ENCODE results near the gene SLC44A1. TPM values are rescaled to one million over a fixed set of nuclear protein-coding genes. Genes with fewer than 3 reads are reported as not detected.
A peak's percentile ranks its signal among the peaks of the same experiment; 100 is the strongest.
"Not testable (repeated sequence)": the region's sequence is repeated elsewhere in the genome, so short reads cannot be mapped to it uniquely, and the experiment has no call there.

Gene SLC44A1
- polyA plus RNA-seq, 3 donors from 2014 or later: 13.1 to 30.9 (median 25.0) TPM

- peaks cover 0 to 8% (median 2%) of the 10 kb centered on the region in 3 donors for H3K27me3 Mint-ChIP-seq (ENCODE audit: low read depth in 3 of 3)
- peaks cover 23 to 38% of the 10 kb centered on the region in 2 donors for H3K4me1 Mint-ChIP-seq
- H3K36me3 Mint-ChIP-seq: no peaks in the 10 kb centered on the region
- H3K4me3 Mint-ChIP-seq: peak overlapping the region; percentile 84 to 94 (median 91)
- DNase-seq: no peak
- peak overlapping the region; percentile 18 to 90 (median 74) for H3K27ac Mint-ChIP-seq
- peaks cover 0 to under 1% (median 0%) of the 10 kb centered on the region in 6 donors for H3K9me3 Mint-ChIP-seq
Measured at GRCh38 chr9:105245891-105246161, 1.4 kb downstream of the SLC44A1 start.

- Mint-ChIP-seq H3K27me3 (ENCODE audit: low read depth in 3 of 3) (peaks cover 0 to 8% (median 2%) of the 10 kb centered on the region in 3 donors), H3K36me3 (no peaks in the 10 kb centered on the region), H3K4me3 (peak overlapping the region in 2 of 5 donors; percentile 3 to 91), H3K9me3 (no peaks in the 10 kb centered on the region), H3K4me1 (peaks cover 23 to 38% of the 10 kb centered on the region in 2 donors), H3K27ac (no peak overlapping the region)
- DNase-seq: no peak
Measured at GRCh38 chr9:105246656-105247173, 2.3 kb downstream of the SLC44A1 start.

GRCh38 chr9:105248691-105249090 lies 4.2 kb downstream of the SLC44A1 start:
- no peak overlapping the region for H3K4me3 Mint-ChIP-seq
- DNase-seq: no peak
- H3K27ac Mint-ChIP-seq: no peak overlapping the region
- peaks cover 2 to 5% (median 2%) of the 10 kb centered on the region in 3 donors for H3K27me3 Mint-ChIP-seq (ENCODE audit: low read depth in 3 of 3)
- H3K9me3 Mint-ChIP-seq: no peaks in the 10 kb centered on the region
- H3K36me3 Mint-ChIP-seq: no peaks in the 10 kb centered on the region
- H3K4me1 Mint-ChIP-seq: peaks cover 15 to 21% of the 10 kb centered on the region in 2 donors

GRCh38 chr9:105251133-105251532 lies 6.7 kb downstream of the SLC44A1 start:
- no peaks in the 10 kb centered on the region for H3K36me3 Mint-ChIP-seq
- no peak overlapping the region for H3K4me3 Mint-ChIP-seq
- peaks cover 2 to 4% of the 10 kb centered on the region in 2 donors for H3K4me1 Mint-ChIP-seq
- H3K27me3 Mint-ChIP-seq (ENCODE audit: low read depth in 3 of 3): peaks cover 0 to 2% (median 0%) of the 10 kb centered on the region in 3 donors
- H3K27ac Mint-ChIP-seq: no peak overlapping the region
- DNase-seq: no peak
- H3K9me3 Mint-ChIP-seq: no peaks in the 10 kb centered on the region

- no peaks in the 10 kb centered on the region for H3K4me1 Mint-ChIP-seq
- DNase-seq: no peak
- peaks cover 0 to 2% (median 0%) of the 10 kb centered on the region in 3 donors for H3K27me3 Mint-ChIP-seq (ENCODE audit: low read depth in 3 of 3)
- H3K4me3 Mint-ChIP-seq: no peak overlapping the region
- H3K27ac Mint-ChIP-seq: no peak overlapping the region
- no peaks in the 10 kb centered on the region for H3K36me3 Mint-ChIP-seq
- no peaks in the 10 kb centered on the region for H3K9me3 Mint-ChIP-seq
Measured at GRCh38 chr9:105251733-105252404, 7.4 kb downstream of the SLC44A1 start.

- Mint-ChIP-seq H3K4me1 (no peaks in the 10 kb centered on the region), H3K27me3 (ENCODE audit: low read depth in 3 of 3) (peaks cover 0 to 3% (median 0%) of the 10 kb centered on the region in 3 donors), H3K9me3 (no peaks in the 10 kb centered on the region), H3K4me3 (no peak overlapping the region), H3K27ac (no peak overlapping the region), H3K36me3 (no peaks in the 10 kb centered on the region)
- DNase-seq: no peak
Measured at GRCh38 chr9:105252405-105252756, 7.9 kb downstream of the SLC44A1 start.

- no peak for DNase-seq
- no peaks in the 10 kb centered on the region for H3K36me3 Mint-ChIP-seq
- no peak overlapping the region for H3K27ac Mint-ChIP-seq
- peaks cover 0 to 3% (median 0%) of the 10 kb centered on the region in 3 donors for H3K27me3 Mint-ChIP-seq (ENCODE audit: low read depth in 3 of 3)
- H3K9me3 Mint-ChIP-seq: no peaks in the 10 kb centered on the region
- H3K4me1 Mint-ChIP-seq: peaks cover 0 to 4% of the 10 kb centered on the region in 2 donors
- H3K4me3 Mint-ChIP-seq: no peak overlapping the region
Measured at GRCh38 chr9:105254226-105254625, 9.8 kb downstream of the SLC44A1 start.

DNA sequence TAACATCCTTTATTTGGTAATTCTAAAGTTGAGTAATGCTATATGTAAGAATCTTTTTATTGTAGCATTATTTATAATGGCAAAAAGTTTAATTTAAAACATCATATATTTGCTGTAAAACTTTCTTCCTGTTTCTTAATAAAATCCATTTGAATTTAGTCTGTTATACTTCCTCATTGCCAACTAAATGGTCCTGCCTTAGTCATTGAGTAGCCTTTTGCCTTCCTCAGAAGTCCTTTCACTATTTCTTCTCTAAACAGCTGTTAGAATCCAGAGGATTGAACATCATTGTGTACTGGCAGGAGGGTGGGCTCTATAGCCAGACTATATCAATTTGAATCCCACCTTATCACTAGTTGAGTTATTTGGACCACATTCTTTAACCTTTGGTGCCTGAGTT lies 11.0 kb downstream of the SLC44A1 start:
- no peaks in the 10 kb centered on the region for H3K9me3 Mint-ChIP-seq
- DNase-seq: no peak
- H3K27me3 Mint-ChIP-seq (ENCODE audit: low read depth in 3 of 3): peaks cover 0 to 3% (median 0%) of the 10 kb centered on the region in 3 donors
- no peaks in the 10 kb centered on the region for H3K36me3 Mint-ChIP-seq
- no peak overlapping the region for H3K4me3 Mint-ChIP-seq
- peaks cover 2 to 15% of the 10 kb centered on the region in 2 donors for H3K4me1 Mint-ChIP-seq
- H3K27ac Mint-ChIP-seq: no peak overlapping the region

DNA sequence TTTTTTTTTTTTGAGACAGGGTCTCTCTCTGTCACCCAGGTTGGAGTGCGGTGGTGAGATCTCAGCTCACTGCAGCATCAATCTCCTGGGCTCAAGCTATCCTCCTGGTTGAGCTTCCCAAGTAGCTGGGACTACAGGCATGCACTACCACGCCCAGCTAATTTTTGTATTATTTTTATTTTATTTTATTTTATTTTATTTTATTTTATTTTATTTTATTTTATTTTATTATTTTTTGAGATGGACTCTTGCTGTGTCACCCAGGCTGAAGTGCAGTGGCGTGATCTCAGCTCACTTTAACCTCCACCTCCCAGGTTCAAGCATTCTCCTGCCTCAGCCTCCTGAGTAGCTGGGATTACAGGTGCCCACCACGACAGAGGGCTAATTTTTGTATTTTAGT lies 12.1 kb downstream of the SLC44A1 start:
- H3K9me3 Mint-ChIP-seq; DNase-seq; H3K36me3 Mint-ChIP-seq; H3K27ac Mint-ChIP-seq; H3K4me3 Mint-ChIP-seq; H3K27me3 Mint-ChIP-seq (ENCODE audit: low read depth in 3 of 3): not testable (repeated sequence)
- peaks cover 2 to 18% of the 10 kb centered on the region in 2 donors for H3K4me1 Mint-ChIP-seq

DNA sequence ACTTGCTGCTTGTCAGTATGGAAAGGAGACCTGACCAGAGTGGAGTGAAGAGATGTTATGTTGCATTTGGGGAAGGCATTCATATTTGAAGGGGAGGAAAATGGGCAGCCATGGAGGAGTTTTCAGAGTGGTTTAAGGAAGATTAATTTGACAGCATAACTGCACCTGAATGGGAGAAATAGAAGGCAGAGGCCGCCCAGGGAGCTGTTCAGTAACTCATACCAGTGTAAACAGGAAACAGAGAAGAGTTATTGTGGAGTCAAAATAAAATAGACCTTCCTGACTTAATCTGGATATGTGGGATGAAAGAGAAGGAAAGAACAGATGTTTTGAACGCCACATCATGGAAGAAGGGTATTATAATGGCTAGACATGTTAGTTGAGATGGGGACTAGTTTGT lies 13.4 kb downstream of the SLC44A1 start:
- H3K9me3 Mint-ChIP-seq: no peaks in the 10 kb centered on the region
- H3K27me3 Mint-ChIP-seq (ENCODE audit: low read depth in 3 of 3): peaks cover 0 to 3% (median 0%) of the 10 kb centered on the region in 3 donors
- DNase-seq: no peak
- H3K4me1 Mint-ChIP-seq: peaks cover 2 to 18% of the 10 kb centered on the region in 2 donors
- H3K4me3 Mint-ChIP-seq: no peak overlapping the region
- no peaks in the 10 kb centered on the region for H3K36me3 Mint-ChIP-seq
- no peak overlapping the region for H3K27ac Mint-ChIP-seq

- Mint-ChIP-seq H3K9me3 (no peaks in the 10 kb centered on the region), H3K4me3 (no peak overlapping the region), H3K27me3 (ENCODE audit: low read depth in 3 of 3) (peaks cover 0 to 2% (median 0%) of the 10 kb centered on the region in 3 donors), H3K27ac (no peak overlapping the region), H3K36me3 (no peaks in the 10 kb centered on the region), H3K4me1 (peaks cover 2 to 18% of the 10 kb centered on the region in 2 donors)
- no peak for DNase-seq
Measured at GRCh38 chr9:105258225-105258737, 13.8 kb downstream of the SLC44A1 start.

GRCh38 chr9:105259274-105259673 lies 14.8 kb downstream of the SLC44A1 start:
- Mint-ChIP-seq H3K9me3 (no peaks in the 10 kb centered on the region), H3K27me3 (ENCODE audit: low read depth in 3 of 3) (peaks cover 0 to 1% (median 0%) of the 10 kb centered on the region in 3 donors), H3K27ac (no peak overlapping the region), H3K4me3 (no peak overlapping the region), H3K36me3 (no peaks in the 10 kb centered on the region), H3K4me1 (peaks cover 2 to 18% of the 10 kb centered on the region in 2 donors)
- DNase-seq: no peak

DNA sequence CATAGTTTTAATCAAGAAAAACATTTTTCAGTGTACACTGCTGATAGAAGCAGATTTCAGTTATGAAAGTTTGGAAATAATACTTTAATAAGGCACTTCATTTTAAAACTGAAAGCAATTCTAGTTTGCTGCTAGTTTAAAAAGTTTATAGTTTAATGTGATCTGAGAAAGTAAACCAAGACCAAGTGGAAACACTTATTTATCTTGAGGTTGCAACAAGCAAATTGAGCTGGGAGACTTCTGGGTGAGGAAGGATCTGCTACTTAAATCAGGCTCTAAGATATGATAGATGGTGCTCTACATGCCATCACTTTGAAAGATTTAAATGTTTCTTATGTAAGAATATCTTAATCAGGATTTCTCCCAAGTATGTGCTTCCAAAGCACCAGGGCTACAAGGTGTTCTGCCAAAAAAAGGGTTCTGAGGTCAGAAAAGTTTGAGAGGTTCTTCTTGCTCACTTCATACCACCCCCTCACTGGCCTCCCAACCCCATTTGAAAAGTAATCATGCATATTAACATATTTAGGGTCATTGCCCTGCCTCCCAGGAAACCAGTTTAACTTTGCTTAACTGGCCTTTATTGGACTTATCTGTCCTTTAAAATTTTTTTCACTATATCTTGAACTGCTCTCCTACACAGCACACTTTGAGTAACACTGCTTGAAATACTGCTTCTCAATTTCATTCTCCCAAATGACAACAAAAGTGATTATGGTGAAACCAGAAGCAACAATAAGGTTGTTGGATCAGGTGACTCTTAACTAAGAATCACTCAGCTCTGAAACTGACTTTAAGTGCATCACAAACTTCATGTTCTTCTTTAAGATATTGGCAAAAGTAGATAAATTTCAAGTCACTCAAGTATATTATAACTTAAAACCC lies 15.5 kb downstream of the SLC44A1 start:
- Mint-ChIP-seq H3K9me3 (no peaks in the 10 kb centered on the region), H3K4me3 (no peak overlapping the region), H3K27me3 (ENCODE audit: low read depth in 3 of 3) (peaks cover 0 to 1% (median 0%) of the 10 kb centered on the region in 3 donors), H3K27ac (peak overlapping the region in 1 of 6 donors; percentile 16), H3K36me3 (no peaks in the 10 kb centered on the region), H3K4me1 (peaks cover 2 to 21% of the 10 kb centered on the region in 2 donors)
- no peak for DNase-seq

DNA sequence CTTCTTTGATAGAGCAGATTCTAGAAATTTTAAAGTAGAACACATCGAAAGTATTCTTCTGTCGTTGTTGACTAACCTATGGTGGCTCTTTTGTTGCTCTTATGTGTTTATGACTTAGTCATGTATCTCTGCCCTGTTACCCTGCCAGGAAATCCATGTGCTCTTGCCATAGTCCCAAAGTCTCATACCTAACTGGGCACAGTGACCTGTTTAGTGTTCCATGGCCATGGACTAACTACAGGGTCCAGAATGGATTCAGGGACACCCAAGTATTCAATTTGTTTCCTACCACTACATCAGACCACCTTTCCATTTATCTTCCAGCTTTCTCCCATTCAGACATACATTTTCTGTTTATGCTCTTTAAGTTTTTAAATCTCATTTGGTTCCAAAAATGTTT lies 18.0 kb downstream of the SLC44A1 start:
- Mint-ChIP-seq H3K27ac (no peak overlapping the region), H3K27me3 (ENCODE audit: low read depth in 3 of 3) (no peaks in the 10 kb centered on the region), H3K36me3 (no peaks in the 10 kb centered on the region), H3K4me3 (no peak overlapping the region), H3K4me1 (peaks cover 2 to 21% of the 10 kb centered on the region in 2 donors), H3K9me3 (no peaks in the 10 kb centered on the region)
- no peak for DNase-seq

Measured in immature natural killer cell (primary cell).